Rectal smooth muscle tissue (tissue), 1 donor: ENCODE measurements around the gene SCML2.

ENCODE experiments used
- H3K27ac ChIP-seq: one replicate; pipeline ENCODE4 v1.7.0; 2013; ENCODE audit warnings: low read depth, low read length, inconsistent platforms
- H3K27me3 ChIP-seq: one replicate; pipeline ENCODE4 v1.7.0; 2013; ENCODE audit warnings: low read length; ENCODE audit not compliant: control insufficient read depth, insufficient read depth
- H3K36me3 ChIP-seq: one replicate; pipeline ENCODE4 v1.7.0; 2013; ENCODE audit warnings: low read length; ENCODE audit not compliant: control insufficient read depth, insufficient read depth
- H3K4me1 ChIP-seq: one replicate; pipeline ENCODE4 v1.7.0; 2013; ENCODE audit warnings: low read length; ENCODE audit not compliant: control insufficient read depth, insufficient read depth
- H3K4me3 ChIP-seq: one replicate; pipeline ENCODE4 v1.7.0; 2013; ENCODE audit warnings: low read length
- H3K9ac ChIP-seq: one replicate; pipeline ENCODE4 v1.7.0; 2013; ENCODE audit warnings: low read length

Gene SCML2

GRCh38 chrX:18348047-18348446 is 6.4 kb downstream of the SCML2 start:
- no peak overlapping the region for H3K4me3 ChIP-seq
- H3K4me1 ChIP-seq, result no peaks in the 10 kb centered on the region
- H3K27me3 ChIP-seq, result peaks cover 3% of the 10 kb centered on the region
- H3K36me3 ChIP-seq, result no peaks in the 10 kb centered on the region
- H3K27ac ChIP-seq, result no peak overlapping the region
- H3K9ac ChIP-seq, result no peak overlapping the region

GRCh38 chrX:18309401-18309800 is 45.1 kb downstream of the SCML2 start:
- H3K27me3 ChIP-seq, result no peaks in the 10 kb centered on the region
- no peak overlapping the region for H3K27ac ChIP-seq
- H3K4me3 ChIP-seq, result no peak overlapping the region

GRCh38 chrX:18297251-18297650 is 57.2 kb downstream of the SCML2 start:
- no peak overlapping the region for H3K9ac ChIP-seq
- H3K27ac ChIP-seq, result no peak overlapping the region
- H3K36me3 ChIP-seq, result no peaks in the 10 kb centered on the region
- H3K4me3 ChIP-seq, result no peak overlapping the region
- H3K27me3 ChIP-seq, result no peaks in the 10 kb centered on the region
- no peaks in the 10 kb centered on the region for H3K4me1 ChIP-seq

More at GRCh38 chrX:18309401-18309800, 45.1 kb downstream of the SCML2 start:
- no peaks in the 10 kb centered on the region for H3K36me3 ChIP-seq
- H3K4me1 ChIP-seq, result no peaks in the 10 kb centered on the region
- H3K9ac ChIP-seq, result no peak overlapping the region

DNA sequence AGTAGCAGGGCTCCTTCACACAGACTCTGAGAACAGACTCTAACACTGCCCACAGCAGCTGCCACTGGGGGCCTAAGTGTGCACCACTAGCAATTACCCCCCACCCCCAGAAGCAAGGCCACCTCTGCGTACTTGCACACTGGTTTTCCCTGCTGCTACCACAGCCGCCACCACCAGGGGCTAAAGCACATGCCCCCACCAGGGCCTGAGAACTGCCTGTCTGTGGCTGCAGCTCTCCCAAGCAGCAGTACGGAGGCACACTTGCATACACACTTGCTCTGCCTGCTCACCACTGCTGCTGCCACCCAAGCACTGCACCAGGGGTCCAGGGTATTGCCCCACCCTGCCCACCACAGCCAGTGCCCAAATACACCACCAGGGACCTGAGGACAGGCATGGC is 59.6 kb downstream of the SCML2 start:
- Histone ChIP-seq H3K9ac (no peak overlapping the region), H3K36me3 (no peaks in the 10 kb centered on the region), H3K4me1 (no peaks in the 10 kb centered on the region), H3K4me3 (no peak overlapping the region), H3K27me3 (no peaks in the 10 kb centered on the region), H3K27ac (no peak overlapping the region)

- Histone ChIP-seq H3K27ac (no peak overlapping the region), H3K36me3 (no peaks in the 10 kb centered on the region), H3K27me3 (no peaks in the 10 kb centered on the region), H3K4me1 (no peaks in the 10 kb centered on the region), H3K9ac (no peak overlapping the region), H3K4me3 (no peak overlapping the region)
Observed at GRCh38 chrX:18291006-18291545, 63.4 kb downstream of the SCML2 start.

GRCh38 chrX:18290200-18290599 is 64.3 kb downstream of the SCML2 start:
- no peak overlapping the region for H3K27ac ChIP-seq
- H3K4me1 ChIP-seq, result no peaks in the 10 kb centered on the region
- no peaks in the 10 kb centered on the region for H3K27me3 ChIP-seq
- H3K4me3 ChIP-seq, result no peak overlapping the region
- H3K36me3 ChIP-seq, result no peaks in the 10 kb centered on the region
- H3K9ac ChIP-seq, result no peak overlapping the region

DNA sequence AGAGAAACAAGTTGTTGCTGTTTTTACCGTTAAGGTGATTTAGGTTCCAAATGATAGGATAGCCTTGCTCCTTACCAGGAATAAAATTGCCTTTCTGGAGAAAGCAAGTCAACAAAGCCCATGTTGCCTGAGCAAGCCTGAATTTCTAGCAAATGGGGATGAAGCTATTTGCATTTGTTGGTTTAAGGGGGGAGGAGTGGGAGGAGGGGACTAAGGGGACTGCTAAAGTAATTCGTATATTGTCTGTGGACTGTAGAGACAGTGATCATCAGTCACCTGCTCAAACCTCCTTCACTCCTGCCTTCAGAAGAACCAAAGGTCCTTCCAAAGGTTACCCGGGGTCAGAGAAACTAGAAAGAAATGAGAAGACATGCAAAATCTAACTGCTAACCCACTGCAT is 65.8 kb downstream of the SCML2 start:
- Histone ChIP-seq H3K4me1 (no peaks in the 10 kb centered on the region), H3K27me3 (no peaks in the 10 kb centered on the region), H3K27ac (no peak overlapping the region), H3K36me3 (no peaks in the 10 kb centered on the region), H3K4me3 (no peak overlapping the region), H3K9ac (no peak overlapping the region)

- H3K36me3 ChIP-seq, result no peaks in the 10 kb centered on the region
- no peak overlapping the region for H3K9ac ChIP-seq
- no peak overlapping the region for H3K4me3 ChIP-seq
- no peaks in the 10 kb centered on the region for H3K27me3 ChIP-seq
- no peak overlapping the region for H3K27ac ChIP-seq
- no peaks in the 10 kb centered on the region for H3K4me1 ChIP-seq
Observed at GRCh38 chrX:18286322-18286831, 68.1 kb downstream of the SCML2 start.

DNA sequence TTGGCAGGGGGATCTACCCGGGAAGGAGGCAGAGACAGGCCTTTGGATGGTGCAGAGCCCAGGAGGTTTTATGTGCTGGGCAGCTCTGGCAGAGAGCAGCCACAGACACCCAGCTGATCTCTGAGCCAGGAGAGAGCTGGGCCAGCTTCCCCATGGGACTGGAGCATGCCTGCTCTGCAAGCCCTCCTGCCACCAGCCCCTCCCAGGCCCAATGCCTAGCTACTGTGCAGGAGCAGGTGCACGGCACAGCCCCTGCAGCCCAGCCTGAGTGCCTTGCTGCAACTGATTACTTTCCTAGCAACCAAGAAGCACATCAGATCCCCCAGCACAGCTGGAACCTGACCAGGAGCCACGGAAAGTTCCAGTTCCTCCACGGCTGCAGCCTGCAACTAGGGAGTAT is 76.0 kb downstream of the SCML2 start:
- no peaks in the 10 kb centered on the region for H3K27me3 ChIP-seq
- no peak overlapping the region for H3K27ac ChIP-seq
- H3K36me3 ChIP-seq, result no peaks in the 10 kb centered on the region
- H3K4me1 ChIP-seq, result no peaks in the 10 kb centered on the region
- no peak overlapping the region for H3K9ac ChIP-seq
- H3K4me3 ChIP-seq, result no peak overlapping the region

DNA sequence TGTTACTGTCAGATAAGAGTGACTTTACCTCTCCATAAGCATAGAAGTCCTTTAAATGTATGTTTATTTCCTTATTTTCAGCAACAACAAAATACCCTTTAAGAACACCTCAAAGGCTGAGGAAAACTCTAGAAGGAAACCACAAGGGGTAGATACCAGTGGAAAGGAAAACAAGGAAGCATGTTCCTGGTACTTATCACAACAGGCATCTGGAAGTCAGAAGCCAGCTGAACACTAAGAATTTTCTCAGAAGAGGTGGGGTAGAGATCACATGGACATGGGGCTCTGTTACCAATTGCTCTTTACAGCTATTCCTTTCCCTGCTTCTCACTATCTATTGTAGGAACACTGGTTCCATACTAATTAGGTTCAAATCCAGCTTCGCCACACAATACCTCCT is 82.3 kb downstream of the SCML2 start:
- no peaks in the 10 kb centered on the region for H3K4me1 ChIP-seq

DNA sequence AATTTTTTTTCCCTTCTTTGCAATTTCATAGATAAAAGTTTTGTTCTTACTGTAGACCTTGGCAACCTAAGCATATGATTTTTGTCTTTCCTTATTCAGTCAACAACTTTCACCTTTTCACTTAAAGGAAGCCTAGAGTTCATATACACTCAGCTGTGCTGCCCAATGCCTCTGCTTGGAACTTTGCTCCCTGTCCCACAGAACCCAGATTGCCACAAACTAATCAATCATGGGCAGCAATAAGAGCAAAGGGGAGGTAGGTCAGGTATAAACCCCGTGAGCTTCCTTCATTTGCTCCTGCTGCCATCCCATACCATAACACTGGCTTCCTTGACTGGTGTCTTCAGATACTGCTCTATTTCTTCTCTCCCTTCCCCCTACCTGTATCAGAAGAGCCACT is 82.8 kb downstream of the SCML2 start:
- no peak overlapping the region for H3K27ac ChIP-seq
- no peak overlapping the region for H3K4me3 ChIP-seq
- H3K27me3 ChIP-seq, result no peaks in the 10 kb centered on the region
- no peaks in the 10 kb centered on the region for H3K4me1 ChIP-seq
- no peaks in the 10 kb centered on the region for H3K36me3 ChIP-seq
- H3K9ac ChIP-seq, result no peak overlapping the region

More for the DNA sequence above, 82.3 kb downstream of the SCML2 start:
- H3K27me3 ChIP-seq, result no peaks in the 10 kb centered on the region
- no peak overlapping the region for H3K4me3 ChIP-seq
- H3K27ac ChIP-seq, result no peak overlapping the region
- no peaks in the 10 kb centered on the region for H3K36me3 ChIP-seq
- no peak overlapping the region for H3K9ac ChIP-seq

DNA sequence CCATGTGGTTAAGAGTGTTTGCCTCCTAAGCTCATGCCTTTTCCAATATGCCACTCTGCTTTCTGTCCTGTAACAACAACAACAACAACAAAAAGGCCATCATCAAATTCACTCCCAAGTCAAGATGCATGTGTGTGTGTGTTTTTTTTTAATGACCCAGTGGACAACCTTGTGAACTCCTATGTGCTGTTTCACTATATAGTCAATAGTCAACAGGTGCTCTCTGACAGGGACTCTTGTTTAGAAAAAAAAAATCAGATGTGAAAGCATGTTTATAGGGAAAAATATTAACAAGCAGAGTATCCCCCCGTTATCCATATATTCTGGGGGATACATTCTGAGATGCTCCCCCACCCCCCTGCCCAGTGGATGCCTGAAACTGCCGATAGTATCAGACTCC is 83.2 kb downstream of the SCML2 start:
- Histone ChIP-seq H3K4me3 (no peak overlapping the region), H3K27me3 (no peaks in the 10 kb centered on the region), H3K36me3 (no peaks in the 10 kb centered on the region), H3K27ac (no peak overlapping the region), H3K4me1 (no peaks in the 10 kb centered on the region), H3K9ac (no peak overlapping the region)

DNA sequence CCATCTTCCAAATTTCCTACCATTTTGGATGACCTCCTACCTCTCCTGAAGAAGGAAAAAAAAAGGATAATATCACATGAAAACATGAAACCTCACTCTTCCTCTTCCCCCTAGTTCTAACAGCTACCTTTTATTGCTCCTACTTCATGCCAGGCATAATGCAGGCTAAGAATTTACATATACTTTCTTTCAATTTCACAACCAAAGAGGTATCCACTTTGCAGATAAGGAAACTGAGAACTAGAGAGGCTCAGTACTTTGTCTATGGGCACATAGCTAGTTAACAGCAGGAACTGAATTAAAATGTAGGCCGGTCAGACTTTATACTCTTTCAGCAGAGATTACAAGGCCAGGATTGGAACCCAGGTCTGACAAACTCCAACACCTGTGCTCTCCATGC is 99.4 kb downstream of the SCML2 start:
- H3K36me3 ChIP-seq, result no peaks in the 10 kb centered on the region
- H3K4me1 ChIP-seq, result no peaks in the 10 kb centered on the region
- H3K27me3 ChIP-seq, result no peaks in the 10 kb centered on the region
- H3K9ac ChIP-seq, result no peak overlapping the region
- H3K27ac ChIP-seq, result no peak overlapping the region
- H3K4me3 ChIP-seq, result no peak overlapping the region
